Mammary epithelial cell (primary cell): ENCODE data around the gene EIF3L.

ENCODE experiments used
- EZH2 ChIP-seq: IDR thresholded peaks from 2 replicates; pipeline ENCODE4 v1.6.1; 2012; ENCODE audit warnings: low read length, inconsistent platforms, borderline replicate concordance
- TF ChIP-seq, protein P1 (sequence below), 2 donors: IDR thresholded peaks in 1 of 2; conservative IDR thresholded peaks in 1 of 2; 2 replicates each; pipeline ENCODE4 v1.5.1; 2011 to 2012; ENCODE audit warnings: inconsistent platforms in 2 of 2, low read length in 2 of 2, mild to moderate bottlenecking in 2 of 2, control low read depth in 1 of 2, low read depth in 1 of 2; ENCODE audit not compliant: insufficient read depth in 1 of 2; ENCODE audit errors: extremely low read depth in 1 of 2

DNA sequence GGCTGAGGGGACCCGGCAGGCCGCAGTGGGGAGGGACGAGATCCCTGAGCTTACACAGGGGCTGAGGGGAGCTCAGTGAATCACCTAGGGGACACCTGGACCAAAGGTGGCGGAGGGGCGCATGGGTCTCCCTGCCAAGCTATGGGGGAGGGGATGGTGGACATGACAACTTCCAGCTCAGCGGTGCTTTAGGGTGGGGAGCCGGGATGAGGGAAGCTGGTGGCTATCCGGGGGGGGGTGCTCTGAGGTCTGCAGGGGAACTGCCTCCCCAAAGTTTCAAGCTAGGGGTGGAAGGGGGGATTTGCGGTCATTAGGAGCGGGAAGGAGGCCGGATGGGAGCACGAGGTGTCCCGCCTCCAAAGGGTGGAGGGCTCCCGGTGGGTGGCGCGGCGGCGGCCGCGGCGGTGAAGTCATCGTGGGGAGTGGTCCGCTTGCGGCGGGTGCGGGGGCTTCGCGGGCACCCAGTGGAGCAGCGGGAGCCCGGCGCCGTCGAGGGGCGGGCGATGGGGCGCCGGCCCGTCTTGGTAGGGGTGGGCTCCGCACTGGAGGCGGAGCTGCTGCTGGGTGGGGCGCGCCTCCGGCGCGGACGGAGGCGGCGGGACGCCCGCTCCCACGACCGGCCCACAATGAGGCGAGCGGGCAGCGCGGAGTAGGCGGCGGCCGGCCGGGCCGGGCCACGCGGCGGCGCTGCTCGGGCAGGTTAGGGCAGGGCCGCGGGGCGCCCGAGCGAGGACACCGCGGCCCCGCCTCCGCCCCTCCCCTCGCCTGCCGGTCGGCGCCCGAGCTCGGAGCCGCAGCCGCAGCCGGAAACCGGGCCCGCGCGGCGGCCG is 56.5 kb downstream of the EIF3L start, which contains the start of gene MICALL1:
- TF ChIP-seq, protein P1, sequence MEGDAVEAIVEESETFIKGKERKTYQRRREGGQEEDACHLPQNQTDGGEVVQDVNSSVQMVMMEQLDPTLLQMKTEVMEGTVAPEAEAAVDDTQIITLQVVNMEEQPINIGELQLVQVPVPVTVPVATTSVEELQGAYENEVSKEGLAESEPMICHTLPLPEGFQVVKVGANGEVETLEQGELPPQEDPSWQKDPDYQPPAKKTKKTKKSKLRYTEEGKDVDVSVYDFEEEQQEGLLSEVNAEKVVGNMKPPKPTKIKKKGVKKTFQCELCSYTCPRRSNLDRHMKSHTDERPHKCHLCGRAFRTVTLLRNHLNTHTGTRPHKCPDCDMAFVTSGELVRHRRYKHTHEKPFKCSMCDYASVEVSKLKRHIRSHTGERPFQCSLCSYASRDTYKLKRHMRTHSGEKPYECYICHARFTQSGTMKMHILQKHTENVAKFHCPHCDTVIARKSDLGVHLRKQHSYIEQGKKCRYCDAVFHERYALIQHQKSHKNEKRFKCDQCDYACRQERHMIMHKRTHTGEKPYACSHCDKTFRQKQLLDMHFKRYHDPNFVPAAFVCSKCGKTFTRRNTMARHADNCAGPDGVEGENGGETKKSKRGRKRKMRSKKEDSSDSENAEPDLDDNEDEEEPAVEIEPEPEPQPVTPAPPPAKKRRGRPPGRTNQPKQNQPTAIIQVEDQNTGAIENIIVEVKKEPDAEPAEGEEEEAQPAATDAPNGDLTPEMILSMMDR (conservative IDR thresholded peaks at IDR 0.05 in 1 of 2, IDR thresholded peaks at IDR 0.05 in 1 of 2; ENCODE audit: extremely low read depth in 1 of 2, insufficient read depth in 1 of 2, low read depth in 1 of 2, low read length in 2 of 2), result no peak
- no peak for TF ChIP-seq EZH2
